Measurements from ENCODE around the gene PTPRG.

DNA sequence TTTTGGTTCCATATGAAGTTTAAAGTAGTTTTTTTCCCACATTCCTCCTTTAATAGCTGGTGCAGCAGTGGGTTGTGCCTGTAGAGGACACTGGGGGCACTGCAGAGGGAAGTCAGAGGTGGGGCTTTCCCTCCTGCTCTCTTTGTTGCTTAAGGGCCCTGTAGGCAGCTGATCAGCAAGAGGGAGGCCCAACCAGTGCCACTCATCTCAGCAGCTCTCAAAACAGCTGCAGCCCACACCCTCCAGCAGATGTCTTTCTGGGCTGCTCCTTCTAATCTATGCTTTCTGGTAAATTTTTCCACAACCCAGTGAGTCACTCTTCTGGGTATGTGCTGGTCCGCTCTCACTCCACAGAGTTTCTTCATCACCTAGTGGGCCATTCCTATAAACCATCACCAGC is 548.2 kb downstream of the PTPRG start:
- TF ChIP-seq, protein P1, sequence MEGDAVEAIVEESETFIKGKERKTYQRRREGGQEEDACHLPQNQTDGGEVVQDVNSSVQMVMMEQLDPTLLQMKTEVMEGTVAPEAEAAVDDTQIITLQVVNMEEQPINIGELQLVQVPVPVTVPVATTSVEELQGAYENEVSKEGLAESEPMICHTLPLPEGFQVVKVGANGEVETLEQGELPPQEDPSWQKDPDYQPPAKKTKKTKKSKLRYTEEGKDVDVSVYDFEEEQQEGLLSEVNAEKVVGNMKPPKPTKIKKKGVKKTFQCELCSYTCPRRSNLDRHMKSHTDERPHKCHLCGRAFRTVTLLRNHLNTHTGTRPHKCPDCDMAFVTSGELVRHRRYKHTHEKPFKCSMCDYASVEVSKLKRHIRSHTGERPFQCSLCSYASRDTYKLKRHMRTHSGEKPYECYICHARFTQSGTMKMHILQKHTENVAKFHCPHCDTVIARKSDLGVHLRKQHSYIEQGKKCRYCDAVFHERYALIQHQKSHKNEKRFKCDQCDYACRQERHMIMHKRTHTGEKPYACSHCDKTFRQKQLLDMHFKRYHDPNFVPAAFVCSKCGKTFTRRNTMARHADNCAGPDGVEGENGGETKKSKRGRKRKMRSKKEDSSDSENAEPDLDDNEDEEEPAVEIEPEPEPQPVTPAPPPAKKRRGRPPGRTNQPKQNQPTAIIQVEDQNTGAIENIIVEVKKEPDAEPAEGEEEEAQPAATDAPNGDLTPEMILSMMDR (IDR thresholded peaks at IDR 0.05) = no peak
- TF ChIP-seq EP300 (IDR thresholded peaks at IDR 0.05) = no peak
- no peak for TF ChIP-seq POLR2A (IDR thresholded peaks at IDR 0.05; ENCODE audit: low read depth)

Measured in esophagus muscularis mucosa (tissue), 4 donors.